Activated T-helper 1 cell treated with anti-CD3 and anti-CD28 coated beads, Interleukin-12 subunit alpha, Interleukin-12 subunit beta, Interleukin-2, Interleukin-4 antibody, amounts not matched to agents 30 ng/mL and 10 ng/mL and 1 ng/mL, durations not matched to agents 14 hours and 24 hours and 36 hours (primary cell): ENCODE results near the gene SAMD4A. TPM values are rescaled to one million over a fixed set of nuclear protein-coding genes. Genes with fewer than 3 reads are reported as not detected.

Experiments used
- DNase-seq: peaks from one replicate; pipeline ENCODE4 v3.0.0; 2021; ENCODE audit warnings: low spot score
- H3K27ac Mint-ChIP-seq: one replicate; pipeline ENCODE4 v1.8.0; 2021; ENCODE audit warnings: mild to moderate bottlenecking, mixed read lengths
- H3K27me3 Mint-ChIP-seq: one replicate; pipeline ENCODE4 v1.8.0; 2022; ENCODE audit warnings: mild to moderate bottlenecking, moderate library complexity, mixed read lengths; ENCODE audit not compliant: insufficient read depth
- H3K36me3 Mint-ChIP-seq: one replicate; pipeline ENCODE4 v1.8.0; 2021; ENCODE audit warnings: low read depth, mixed read lengths
- H3K4me1 Mint-ChIP-seq: one replicate; pipeline ENCODE4 v1.8.0; 2021; ENCODE audit warnings: low read depth, mixed read lengths
- H3K4me3 Mint-ChIP-seq: one replicate; pipeline ENCODE4 v1.8.0; 2021; ENCODE audit warnings: mild to moderate bottlenecking, moderate library complexity, mixed read lengths
- H3K9me3 Mint-ChIP-seq: one replicate; pipeline ENCODE4 v1.8.0; 2021; ENCODE audit warnings: mixed read lengths
- intact Hi-C: fragments of 100-400 bp; cut with micrococcal nuclease; formaldehyde crosslinking; loops from one replicate; pipeline ENCODE4 v1.15.1; 2024
- total RNA-seq: library from RNA; stranded (reverse); gene quantifications from 2 replicates; pipeline ENCODE4 v1.2.3, GENCODE V29; 2022

SAMD4A gene
- total RNA-seq, 1 donor from 2014 or later = 1.8 TPM

- DNase-seq = no peak
- intact Hi-C loops = no loop called here
- no peaks in the 10 kb centered on the region for H3K36me3 Mint-ChIP-seq
- H3K27me3 Mint-ChIP-seq = peaks cover 4% of the 10 kb centered on the region
- no peaks in the 10 kb centered on the region for H3K4me1 Mint-ChIP-seq
- H3K9me3 Mint-ChIP-seq = no peaks in the 10 kb centered on the region
- no peak overlapping the region for H3K4me3 Mint-ChIP-seq
- no peak overlapping the region for H3K27ac Mint-ChIP-seq
Observed at GRCh38 chr14:54550514-54550913, 16.4 kb upstream of the SAMD4A start.

- Mint-ChIP-seq H3K4me1 (no peaks in the 10 kb centered on the region), H3K27ac (no peak overlapping the region), H3K27me3 (peaks cover 8% of the 10 kb centered on the region), H3K9me3 (no peaks in the 10 kb centered on the region), H3K36me3 (no peaks in the 10 kb centered on the region), H3K4me3 (no peak overlapping the region)
- intact Hi-C loops = no loop called here
- DNase-seq = no peak
Observed at GRCh38 chr14:54554401-54554800, 12.5 kb upstream of the SAMD4A start.

GRCh38 chr14:54555651-54556050, 11.3 kb upstream of the SAMD4A start:
- Mint-ChIP-seq H3K9me3 (no peaks in the 10 kb centered on the region), H3K27ac (no peak overlapping the region), H3K4me3 (no peak overlapping the region), H3K4me1 (no peaks in the 10 kb centered on the region), H3K36me3 (no peaks in the 10 kb centered on the region), H3K27me3 (peaks cover 15% of the 10 kb centered on the region)
- no peak for DNase-seq
- intact Hi-C loops = no loop called here

- no peak for DNase-seq
- no peak overlapping the region for H3K4me3 Mint-ChIP-seq
- H3K27me3 Mint-ChIP-seq = peaks cover 20% of the 10 kb centered on the region
- H3K4me1 Mint-ChIP-seq = no peaks in the 10 kb centered on the region
- no peak overlapping the region for H3K27ac Mint-ChIP-seq
- H3K36me3 Mint-ChIP-seq = no peaks in the 10 kb centered on the region
- H3K9me3 Mint-ChIP-seq = no peaks in the 10 kb centered on the region
- intact Hi-C loops = no loop called here
Observed at GRCh38 chr14:54556535-54556934, 10.4 kb upstream of the SAMD4A start.

GRCh38 chr14:54562334-54562733, 4.6 kb upstream of the SAMD4A start:
- H3K4me1 Mint-ChIP-seq = peaks cover 11% of the 10 kb centered on the region
- H3K27ac Mint-ChIP-seq = no peak overlapping the region
- DNase-seq = no peak
- peaks cover 44% of the 10 kb centered on the region for H3K27me3 Mint-ChIP-seq
- H3K9me3 Mint-ChIP-seq = no peaks in the 10 kb centered on the region
- intact Hi-C loops = no loop called here
- no peaks in the 10 kb centered on the region for H3K36me3 Mint-ChIP-seq
- H3K4me3 Mint-ChIP-seq = no peak overlapping the region

- H3K4me3 Mint-ChIP-seq = peak overlapping the region; percentile 45
- H3K27me3 Mint-ChIP-seq = peaks cover 50% of the 10 kb centered on the region
- H3K36me3 Mint-ChIP-seq = no peaks in the 10 kb centered on the region
- intact Hi-C loops = loop anchor here (1.0 to 2.0 kb wide), 8 partner anchors 79 to 339 kb away; partner anchors contain the start of genes CNIH1 and GCH1
- peaks cover 21% of the 10 kb centered on the region for H3K4me1 Mint-ChIP-seq
- H3K9me3 Mint-ChIP-seq = no peaks in the 10 kb centered on the region
- no peak overlapping the region for H3K27ac Mint-ChIP-seq
- no peak for DNase-seq
Observed at GRCh38 chr14:54564071-54564867, 2.7 kb upstream of the SAMD4A start.

- H3K27ac Mint-ChIP-seq = no peak overlapping the region
- peak overlapping the region; percentile 75 for H3K4me3 Mint-ChIP-seq
- H3K9me3 Mint-ChIP-seq = no peaks in the 10 kb centered on the region
- H3K27me3 Mint-ChIP-seq = peaks cover 52% of the 10 kb centered on the region
- H3K36me3 Mint-ChIP-seq = no peaks in the 10 kb centered on the region
- DNase-seq = peak; percentile 31
- H3K4me1 Mint-ChIP-seq = peaks cover 21% of the 10 kb centered on the region
- intact Hi-C loops = loop anchor here (1.0 to 2.0 kb wide), 10 partner anchors 56 to 338 kb away; partner anchors contain the start of genes CGRRF1, CNIH1 and GCH1
Observed at GRCh38 chr14:54564868-54565784, 1.8 kb upstream of the SAMD4A start.

GRCh38 chr14:54565785-54566409, 1.0 kb upstream of the SAMD4A start:
- Mint-ChIP-seq H3K27ac (no peak overlapping the region), H3K27me3 (peaks cover 54% of the 10 kb centered on the region), H3K4me1 (peaks cover 21% of the 10 kb centered on the region), H3K36me3 (no peaks in the 10 kb centered on the region), H3K4me3 (peak overlapping the region; percentile 75), H3K9me3 (no peaks in the 10 kb centered on the region)
- DNase-seq = peak; percentile 61
- intact Hi-C loops = loop anchor here (1.0 to 2.0 kb wide), 4 partner anchors 56 to 337 kb away; partner anchors contain the start of genes CGRRF1, CNIH1 and GCH1

GRCh38 chr14:54567224-54567638, 303 bp downstream of the SAMD4A start:
- intact Hi-C loops = no loop called here
- no peaks in the 10 kb centered on the region for H3K36me3 Mint-ChIP-seq
- H3K27ac Mint-ChIP-seq = peak overlapping the region; percentile 77
- peaks cover 6% of the 10 kb centered on the region for H3K9me3 Mint-ChIP-seq
- peak overlapping the region; percentile 90 for H3K4me3 Mint-ChIP-seq
- H3K27me3 Mint-ChIP-seq = peaks cover 55% of the 10 kb centered on the region
- H3K4me1 Mint-ChIP-seq = peaks cover 21% of the 10 kb centered on the region
- DNase-seq = no peak

GRCh38 chr14:54567639-54568561, 972 bp downstream of the SAMD4A start:
- H3K27ac Mint-ChIP-seq = peak overlapping the region; percentile 77
- peaks cover 51% of the 10 kb centered on the region for H3K27me3 Mint-ChIP-seq
- intact Hi-C loops = no loop called here
- H3K4me3 Mint-ChIP-seq = peak overlapping the region; percentile 90
- peaks cover 21% of the 10 kb centered on the region for H3K4me1 Mint-ChIP-seq
- H3K36me3 Mint-ChIP-seq = peaks cover 1% of the 10 kb centered on the region
- peak; percentile 14 for DNase-seq
- peaks cover 9% of the 10 kb centered on the region for H3K9me3 Mint-ChIP-seq

- H3K27ac Mint-ChIP-seq = no peak overlapping the region
- peaks cover 20% of the 10 kb centered on the region for H3K4me1 Mint-ChIP-seq
- H3K9me3 Mint-ChIP-seq = peaks cover 20% of the 10 kb centered on the region
- DNase-seq = no peak
- intact Hi-C loops = no loop called here
- peak overlapping the region; percentile 26 for H3K4me3 Mint-ChIP-seq
- peaks cover 50% of the 10 kb centered on the region for H3K27me3 Mint-ChIP-seq
- H3K36me3 Mint-ChIP-seq = peaks cover 7% of the 10 kb centered on the region
Observed at GRCh38 chr14:54568821-54569595, 2.1 kb downstream of the SAMD4A start.
